NOMO-1 (cell line): Measurements from ENCODE around the gene BTBD3.

Experiments
- DNase-seq, 2 experiments: peaks; one replicate each; lab custom pipeline; 2025; ENCODE audit not compliant: unreplicated experiment in 2 of 2; lab: John Stamatoyannopoulos, UW

Gene BTBD3

GRCh38 chr20:11917663-11918062 lies at the start of gene BTBD3:
Gene BTBD3 (plus strand): TSS chr20:11917893. CDS start chr20:11918276, 383 bp downstream.
- DNase-seq = no peak

GRCh38 chr20:11869641-11870040 lies 48.1 kb upstream of the BTBD3 start:
- no peak for DNase-seq

DNA sequence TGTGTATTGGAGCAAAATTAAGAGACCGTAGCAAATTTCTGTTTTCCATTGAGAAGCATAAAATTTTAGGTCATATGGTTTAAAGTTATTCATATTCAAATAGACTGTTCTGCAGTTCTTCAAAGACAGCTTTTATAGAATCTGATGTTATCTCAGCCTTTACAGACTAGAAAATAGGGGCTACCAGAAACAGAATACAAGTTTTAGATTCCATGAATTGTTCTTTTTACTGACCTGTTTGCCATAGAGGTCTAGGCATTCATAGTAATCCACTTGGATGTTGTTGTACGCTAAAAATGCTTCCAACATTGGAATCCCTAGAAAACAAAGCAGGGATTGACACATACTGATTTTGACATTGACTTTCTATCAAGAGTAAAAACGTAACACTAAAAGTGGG lies 47.3 kb upstream of the BTBD3 start:
- no peak for DNase-seq

DNA sequence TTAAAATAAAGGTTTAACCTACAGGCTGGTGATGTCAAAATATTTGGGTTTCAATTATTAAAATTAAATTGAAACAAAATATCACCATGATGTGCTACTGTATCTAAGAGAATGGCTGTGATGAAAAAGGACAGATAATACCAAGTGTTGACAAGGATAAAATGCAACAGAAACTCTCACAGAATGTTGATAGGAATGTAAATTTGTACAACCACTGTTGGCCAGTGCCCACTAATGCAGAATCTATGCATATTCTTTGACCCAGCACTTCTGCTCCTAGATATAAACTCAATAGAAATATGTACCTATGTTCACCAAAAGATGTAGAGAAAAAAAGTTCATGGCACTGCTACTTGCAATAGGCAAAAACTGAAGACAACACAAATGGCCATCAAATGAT lies 41.1 kb upstream of the BTBD3 start:
- DNase-seq = no peak

DNA sequence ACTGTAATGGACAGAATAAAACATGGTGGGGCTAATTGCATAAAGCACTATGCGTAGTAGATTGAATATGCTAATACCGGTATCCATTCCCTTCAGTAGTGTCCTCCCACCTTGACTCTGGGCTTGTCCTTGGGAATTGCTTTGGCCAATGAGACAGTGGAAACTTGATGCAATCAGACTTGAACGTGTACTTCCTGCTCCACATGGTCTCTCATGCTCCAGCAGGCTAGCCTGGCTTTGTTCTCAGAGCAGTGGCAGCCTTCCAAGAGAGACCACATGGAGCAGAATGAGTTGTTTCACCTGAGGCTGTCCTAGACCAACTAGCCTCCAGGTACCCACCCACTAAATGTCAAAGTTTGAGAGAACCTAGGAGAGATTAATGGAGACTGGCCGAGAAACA lies 37.0 kb upstream of the BTBD3 start:
- DNase-seq = no peak

- DNase-seq = no peak
These were observed 36.2 kb upstream of the BTBD3 start for GRCh38 chr20:11881449-11881848.

DNA sequence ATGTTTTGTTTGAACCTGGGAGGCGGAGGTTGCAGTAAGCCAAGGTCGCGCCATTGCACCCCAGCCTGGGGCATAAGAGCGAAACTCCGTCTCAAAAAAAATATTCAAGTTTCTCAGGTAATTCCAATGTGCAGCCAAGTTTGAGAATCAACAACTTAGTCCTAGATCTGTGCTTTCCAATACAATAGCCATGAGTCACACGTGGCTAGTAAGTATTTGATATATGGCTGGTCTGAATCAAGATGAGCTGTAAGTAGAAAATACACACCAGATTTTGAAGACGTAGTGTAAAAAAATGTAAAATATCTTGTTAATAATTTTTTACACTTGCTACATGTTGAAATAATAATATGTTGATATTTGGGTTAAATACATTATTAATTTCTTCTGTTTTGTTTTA lies 35.0 kb upstream of the BTBD3 start:
- no peak for DNase-seq

DNA sequence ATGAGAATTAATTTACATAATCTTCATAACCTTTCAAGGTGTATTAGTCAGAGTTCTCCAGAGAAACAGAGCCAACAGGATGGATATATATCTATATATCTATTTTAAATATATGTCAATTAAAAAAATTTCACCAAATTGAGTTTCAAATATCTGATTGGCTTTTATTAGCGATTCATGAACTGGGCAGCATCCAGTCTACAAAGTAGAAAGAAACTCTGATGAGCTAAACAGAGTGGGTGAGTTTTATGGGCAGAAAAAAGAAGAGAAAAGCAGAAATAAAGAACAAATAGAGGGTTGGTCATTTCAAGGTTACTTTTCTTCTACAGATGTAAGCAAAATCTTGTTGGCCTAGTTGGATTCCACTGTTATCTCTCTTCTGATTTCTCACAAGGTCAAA lies 29.0 kb upstream of the BTBD3 start:
- no peak for DNase-seq

DNA sequence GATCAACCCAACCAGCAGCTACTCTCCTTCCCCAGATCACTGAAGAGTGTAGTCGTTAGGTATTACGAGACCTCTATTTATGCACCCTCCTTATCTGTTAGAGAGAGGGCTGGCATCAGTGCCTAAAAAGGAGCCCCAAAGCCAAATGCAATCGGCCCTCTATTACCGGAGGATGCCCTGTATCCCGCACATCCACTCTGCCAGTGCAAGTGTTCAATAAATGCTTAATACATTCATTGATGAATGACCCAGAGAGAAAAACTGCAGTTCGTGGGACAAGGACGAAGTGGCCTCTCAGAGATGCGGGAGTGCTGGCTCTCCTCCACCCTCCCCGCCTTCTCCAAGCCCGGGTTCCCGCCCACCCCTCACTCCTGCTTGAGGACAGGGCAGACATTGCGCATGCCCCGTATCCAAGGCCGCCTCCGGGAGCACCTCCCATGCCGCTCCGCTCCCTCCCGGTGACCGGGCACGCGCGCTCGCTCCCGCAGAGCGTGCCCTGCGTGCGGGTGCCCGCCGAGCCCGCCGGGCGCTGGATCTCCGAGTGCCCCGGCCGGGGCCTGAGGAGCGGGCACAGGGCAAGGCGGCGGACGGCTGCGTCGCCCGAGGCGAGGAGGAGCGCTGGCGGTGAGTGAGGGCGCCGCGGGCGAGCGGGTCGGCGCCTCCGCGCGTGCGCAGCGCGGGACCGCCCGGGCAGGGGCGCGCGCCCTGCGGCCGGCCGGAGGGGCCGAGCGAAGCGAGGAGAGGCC lies 27.2 kb upstream of the BTBD3 start:
- peak; percentile 57 to 63 for DNase-seq

DNA sequence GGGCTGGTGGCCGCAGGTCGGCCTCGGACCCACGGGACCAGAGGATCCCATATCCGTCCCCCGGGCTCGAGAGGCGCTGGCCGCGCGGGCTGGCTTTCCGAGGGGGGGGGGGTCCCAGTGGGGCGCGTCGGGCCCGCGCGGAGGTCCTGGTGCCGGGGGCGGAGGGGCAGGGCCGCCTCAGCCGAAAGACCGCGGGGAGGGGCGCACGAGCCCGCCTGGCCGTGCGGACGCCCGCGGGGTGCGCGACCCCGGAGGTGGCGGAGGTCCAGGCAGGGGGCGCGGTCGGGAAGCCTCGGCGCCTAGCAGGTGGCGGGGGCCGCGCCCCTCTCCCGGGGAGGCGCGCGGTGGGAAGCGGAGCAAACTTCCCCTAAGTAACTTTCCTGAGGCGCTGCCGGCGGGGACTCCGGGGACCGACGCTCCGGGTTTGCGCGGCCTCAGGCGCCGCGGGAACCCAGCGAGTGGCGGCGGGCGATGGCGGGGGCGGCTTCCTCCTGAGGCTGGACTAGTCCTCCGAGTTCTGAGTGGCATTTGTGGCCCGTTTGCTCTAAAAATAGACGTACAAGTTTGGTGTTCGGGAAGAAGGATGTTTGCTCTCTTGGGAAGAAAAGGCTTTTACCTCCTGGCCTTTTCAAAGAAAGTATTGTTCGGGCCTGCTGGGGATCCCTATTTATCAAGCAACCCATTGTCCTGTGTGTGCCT lies 26.5 kb upstream of the BTBD3 start:
- peak; percentile 25 to 33 for DNase-seq

DNA sequence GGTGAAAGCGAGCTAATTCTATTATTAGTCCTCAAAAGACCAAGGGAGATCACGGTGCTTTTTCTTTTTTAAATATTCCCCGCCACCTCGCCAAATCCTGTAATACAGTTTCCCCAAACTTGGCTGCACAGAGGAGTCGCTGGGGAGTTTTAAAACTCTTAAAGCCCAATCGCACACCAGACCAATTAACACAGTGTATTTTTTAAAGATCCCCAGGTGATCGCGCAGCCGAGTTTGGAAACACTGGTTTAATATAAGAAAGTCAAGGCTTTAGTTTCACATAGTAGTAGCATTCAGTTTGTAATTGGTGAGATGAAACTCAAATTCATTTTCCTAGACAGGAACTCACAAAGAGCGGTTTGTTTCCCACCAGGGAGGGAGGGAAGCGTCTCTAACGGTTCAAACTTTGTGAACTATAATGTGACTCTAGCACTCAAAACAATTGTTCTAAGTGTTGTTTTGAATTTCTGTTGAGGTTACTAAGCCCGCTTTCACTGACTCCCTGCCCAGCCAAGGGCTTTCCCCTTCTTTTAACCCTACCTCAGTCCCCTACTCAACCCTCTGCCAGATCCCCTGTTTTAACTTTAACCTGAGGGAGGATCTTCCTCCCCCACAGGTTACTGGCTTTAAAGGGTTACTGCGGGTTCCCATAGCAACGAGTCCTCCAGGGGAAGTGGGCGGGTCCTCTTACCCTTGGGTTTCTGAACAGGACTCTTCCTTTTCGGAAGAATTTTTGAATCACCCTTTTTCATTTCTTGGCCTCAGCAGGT lies 25.7 kb upstream of the BTBD3 start:
- peak; percentile 26 to 55 for DNase-seq

DNA sequence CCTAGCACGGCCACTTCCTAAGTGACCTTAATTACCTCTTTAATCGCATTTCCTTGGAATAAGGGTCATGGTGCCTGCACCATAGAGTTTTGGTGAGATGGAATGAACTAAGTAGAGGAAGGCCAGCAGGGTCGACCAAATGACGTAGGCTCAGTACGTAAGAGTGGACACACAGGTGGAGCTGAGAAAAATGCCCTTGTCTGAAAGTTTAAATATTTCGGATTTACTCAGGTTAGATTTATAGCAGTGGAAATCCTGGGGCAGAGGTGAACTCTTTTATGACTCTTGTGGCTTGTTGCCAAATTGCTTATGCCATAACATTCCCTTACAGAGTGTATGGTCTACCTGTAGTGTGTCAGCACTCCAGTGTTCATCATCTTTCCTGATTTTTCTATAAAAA lies 23.6 kb upstream of the BTBD3 start:
- no peak for DNase-seq

DNA sequence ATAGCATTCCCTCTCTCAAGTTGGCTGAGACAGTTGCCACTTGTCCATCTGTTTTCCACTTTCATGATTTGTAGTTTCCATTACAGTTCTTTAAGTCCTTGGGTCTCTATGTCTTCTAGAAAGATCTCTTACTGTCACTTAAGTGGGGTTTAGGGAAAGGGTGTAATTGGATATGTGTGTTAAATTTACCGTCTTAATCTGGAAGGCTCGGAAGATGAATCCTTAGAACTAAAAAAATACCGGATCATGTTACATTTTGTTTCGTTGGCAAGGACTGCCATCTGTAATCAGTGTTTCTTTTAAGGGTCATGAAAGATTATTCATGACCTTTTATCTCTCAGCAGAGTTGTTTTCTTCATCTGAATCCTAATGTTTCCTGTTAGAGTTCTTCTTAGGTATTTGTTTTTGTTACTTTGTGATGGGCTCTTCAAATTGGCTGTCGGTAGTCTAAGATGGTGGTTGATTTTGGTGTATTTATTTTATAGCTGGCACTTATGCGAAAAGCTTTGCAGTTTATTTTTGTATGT lies 21.8 kb upstream of the BTBD3 start:
- DNase-seq = no peak

GRCh38 chr20:11901127-11901526 lies 16.6 kb upstream of the BTBD3 start:
- DNase-seq = no peak

DNA sequence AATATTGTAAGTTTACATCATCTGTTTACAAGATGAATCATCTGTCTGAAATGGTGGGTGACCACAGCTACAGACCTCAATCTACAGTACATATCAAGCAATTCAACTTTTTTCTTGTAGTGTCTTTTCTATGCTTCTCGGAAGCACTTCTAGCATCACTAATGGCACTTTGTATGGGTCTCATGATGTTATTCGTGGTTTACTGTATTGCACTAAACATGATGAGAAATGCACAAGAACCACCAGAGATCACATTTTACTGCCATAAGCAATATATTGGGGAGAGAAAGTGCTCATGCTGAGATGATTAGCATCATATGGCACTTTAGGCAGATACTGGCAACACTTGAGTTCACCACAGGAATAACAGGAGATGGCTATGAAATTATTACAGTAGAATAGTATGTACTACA lies 15.4 kb upstream of the BTBD3 start:
- DNase-seq = no peak

- no peak for DNase-seq
These were observed 12.1 kb upstream of the BTBD3 start for GRCh38 chr20:11905460-11906179.

- no peak for DNase-seq
These were observed 10.8 kb upstream of the BTBD3 start for GRCh38 chr20:11906626-11907480.

DNA sequence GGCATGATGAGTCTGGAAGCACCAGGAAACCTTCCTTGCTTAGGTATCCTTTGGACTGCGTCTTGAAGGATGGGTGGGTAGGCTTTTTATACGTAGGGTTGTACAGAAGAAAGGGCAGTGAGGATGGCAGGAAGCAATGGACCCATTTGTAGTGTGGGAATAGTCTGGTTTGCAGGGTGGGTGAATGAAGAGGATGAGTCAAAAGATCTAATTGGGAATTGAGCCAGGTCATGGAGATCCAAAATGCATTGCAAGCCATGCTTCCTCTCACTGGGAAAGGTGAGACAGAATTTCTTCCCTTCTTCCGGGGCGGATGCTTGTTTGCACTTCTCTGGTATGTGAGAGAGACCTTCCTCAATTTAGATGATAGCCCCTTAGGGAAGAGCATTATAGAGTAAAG lies 10.1 kb upstream of the BTBD3 start:
- no peak for DNase-seq

DNA sequence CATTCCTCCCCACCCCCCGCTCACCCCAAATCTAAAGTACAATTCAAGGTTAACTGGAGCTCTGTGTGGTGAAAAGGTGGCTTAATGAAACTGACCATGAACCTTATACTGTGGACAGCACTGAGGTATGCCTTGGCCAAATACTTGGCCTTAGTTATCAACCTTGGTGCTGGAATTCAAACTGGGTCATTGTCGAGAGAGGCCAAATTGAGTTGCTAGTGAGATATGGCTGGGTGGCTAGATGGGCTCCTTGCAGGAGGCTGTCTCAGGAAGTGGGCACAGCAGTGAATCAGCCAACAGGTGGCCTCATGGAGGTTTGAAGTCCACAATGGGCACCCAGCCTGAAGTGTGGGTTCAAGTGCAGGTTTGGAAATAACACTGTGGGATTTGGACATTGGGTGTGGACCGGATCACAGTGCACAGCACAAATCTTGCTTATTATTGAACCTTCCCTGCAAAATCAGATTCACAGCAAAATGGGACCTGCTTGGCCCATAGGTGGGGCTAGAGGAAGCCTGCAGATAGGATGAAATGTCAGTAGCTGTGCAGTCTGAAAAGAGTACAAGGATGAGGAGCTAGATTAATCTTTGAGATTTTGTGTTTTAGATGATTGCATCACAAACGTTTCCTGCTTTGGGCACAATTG lies 5.6 kb upstream of the BTBD3 start:
- peak; percentile 11 to 44 for DNase-seq
